T follicular helper cell (primary cell): ENCODE measurements around the gene SDC1.
"Not testable (repeated sequence)": the region's sequence is repeated elsewhere in the genome, so short reads cannot be mapped to it uniquely, and the experiment has no call there.

Source experiments
- DNase-seq: peaks from one replicate; pipeline ENCODE4 v3.0.0-alpha.2; 2020; ENCODE audit warnings: low read depth
- total RNA-seq, 2 experiments: gene quantifications; one replicate each; lab custom pipeline; 2026; lab: John Stamatoyannopoulos, UW

SDC1 gene, protein sequence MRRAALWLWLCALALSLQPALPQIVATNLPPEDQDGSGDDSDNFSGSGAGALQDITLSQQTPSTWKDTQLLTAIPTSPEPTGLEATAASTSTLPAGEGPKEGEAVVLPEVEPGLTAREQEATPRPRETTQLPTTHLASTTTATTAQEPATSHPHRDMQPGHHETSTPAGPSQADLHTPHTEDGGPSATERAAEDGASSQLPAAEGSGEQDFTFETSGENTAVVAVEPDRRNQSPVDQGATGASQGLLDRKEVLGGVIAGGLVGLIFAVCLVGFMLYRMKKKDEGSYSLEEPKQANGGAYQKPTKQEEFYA
- total RNA-seq = 0.04 to 0.06 reads per million in 2 experiments

DNA sequence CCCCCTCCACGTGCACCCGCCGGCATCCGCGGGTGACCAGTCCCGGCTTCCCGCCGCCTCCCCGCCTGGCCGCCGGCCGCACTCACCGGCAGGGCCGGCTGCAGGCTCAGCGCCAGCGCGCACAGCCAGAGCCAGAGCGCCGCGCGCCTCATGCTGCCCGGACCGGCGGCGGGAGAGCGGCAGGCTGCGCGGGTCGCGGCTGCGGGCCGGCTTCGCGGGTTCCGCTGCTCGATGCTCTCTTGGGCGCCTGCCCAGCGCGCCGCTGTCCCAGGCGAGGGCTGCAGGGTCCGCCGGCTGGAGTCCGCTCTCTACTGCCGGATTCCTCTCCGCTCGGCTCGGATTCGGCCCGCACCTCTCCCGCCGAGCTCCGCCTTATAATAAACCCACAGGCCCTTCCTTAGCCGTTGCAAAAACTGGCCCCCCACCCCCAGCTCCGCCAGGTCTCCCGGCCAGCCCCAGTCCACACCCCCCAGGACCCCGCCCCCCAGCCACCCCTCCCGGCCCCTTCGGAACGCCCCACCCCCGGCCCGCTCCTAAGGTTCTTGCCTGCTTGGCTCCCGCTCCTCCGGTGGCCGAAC, at the start of gene SDC1:
Gene SDC1 (minus strand): TSS at position 415 of the 578 bp plus-strand sequence. CDS start 263 bp downstream, at position 152.
- no peak for DNase-seq

DNA sequence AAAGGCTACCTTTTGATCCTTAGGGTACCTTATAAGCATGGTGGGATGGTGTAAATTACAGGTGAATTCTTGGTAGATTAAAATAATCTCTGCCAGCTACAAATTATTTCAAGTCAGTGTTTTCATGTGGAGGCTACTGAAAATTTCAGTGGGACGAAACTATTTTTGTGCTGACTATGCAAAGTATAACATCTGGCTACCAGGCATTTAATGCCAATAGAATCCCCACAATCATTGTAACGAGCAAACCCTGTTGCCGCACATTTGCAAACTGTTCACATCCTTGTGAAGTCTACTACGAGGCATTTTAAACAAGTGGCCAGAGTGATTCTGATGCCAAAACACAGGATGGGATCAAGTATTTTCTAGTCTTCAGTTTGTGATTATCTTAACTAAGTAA, 48.1 kb upstream of the SDC1 start:
- no peak for DNase-seq

DNA sequence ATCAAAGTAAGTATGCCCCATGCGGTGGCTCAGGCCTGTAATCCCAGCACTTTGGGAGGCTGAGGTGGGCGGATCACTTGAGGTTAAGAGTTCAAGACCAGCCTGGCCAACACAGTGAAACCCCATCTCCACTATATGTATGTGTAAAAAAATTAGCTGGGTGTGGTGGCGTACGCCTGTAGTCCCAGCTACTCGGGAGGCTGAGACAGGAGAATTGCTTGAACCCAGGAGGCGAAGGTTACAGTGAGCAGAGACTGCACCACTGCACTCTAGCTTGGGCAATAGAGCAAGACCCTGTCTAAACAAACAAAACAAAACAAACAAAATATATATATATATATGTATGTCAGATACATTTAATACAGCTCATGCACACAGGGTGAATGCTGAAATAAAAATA, 43.4 kb upstream of the SDC1 start:
- not testable (repeated sequence) for DNase-seq

DNA sequence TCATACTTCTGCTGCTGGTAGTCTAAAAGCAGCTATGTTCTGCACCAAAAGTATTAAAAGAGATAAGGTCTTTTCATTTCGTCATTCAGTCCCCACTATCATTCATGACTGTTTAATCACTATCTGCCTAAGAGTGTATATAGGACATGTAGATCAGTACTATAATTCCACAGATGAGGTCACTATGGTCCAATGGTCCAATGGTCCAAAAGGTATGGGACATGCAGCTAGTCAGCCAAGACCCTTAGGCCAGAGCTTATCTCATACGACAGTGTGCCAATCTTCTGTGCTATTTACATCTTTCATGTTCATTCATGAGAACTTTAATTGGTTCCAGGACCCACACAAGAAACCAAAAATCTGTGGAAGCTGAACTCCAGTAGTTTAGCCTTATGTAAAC, 42.6 kb upstream of the SDC1 start:
- no peak for DNase-seq

GRCh38 chr2:20264629-20265028, 39.7 kb upstream of the SDC1 start:
- DNase-seq = no peak

DNA sequence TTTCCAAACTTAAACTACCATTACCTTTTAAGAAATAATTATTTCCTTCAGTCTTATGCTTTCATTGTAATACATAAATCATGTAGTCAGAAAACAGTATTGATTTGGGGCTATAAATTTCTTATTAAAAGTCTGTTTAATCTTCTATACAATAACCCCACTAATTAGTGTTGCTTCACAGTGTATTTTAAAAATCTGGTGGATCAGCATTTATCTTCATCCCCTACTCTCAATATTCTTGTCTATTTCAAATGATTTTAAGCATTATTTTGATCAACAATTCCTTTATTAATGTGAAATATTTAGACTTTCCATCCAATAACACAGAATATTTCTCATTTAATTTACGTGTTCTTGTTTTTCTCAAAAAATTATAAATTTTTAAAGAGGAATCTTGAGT, 32.5 kb upstream of the SDC1 start:
- no peak for DNase-seq

DNA sequence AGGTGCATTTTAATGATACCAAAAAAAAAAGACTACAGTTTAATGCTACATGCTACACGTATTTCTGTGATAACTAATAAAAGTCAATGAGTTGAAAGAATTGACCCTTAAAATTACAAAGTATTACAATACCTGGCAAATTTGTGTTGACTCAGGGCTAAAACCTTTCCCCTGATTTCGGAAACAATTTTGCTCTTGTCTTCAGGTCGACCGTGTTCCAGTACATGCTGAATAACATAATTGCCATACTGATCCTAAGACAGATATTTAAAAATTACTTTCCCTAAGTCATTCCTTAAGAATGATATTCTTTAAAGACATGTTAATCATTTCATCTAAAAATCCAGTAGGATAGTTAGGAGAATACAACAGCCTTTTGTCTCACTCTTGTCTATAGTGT, 29.8 kb upstream of the SDC1 start:
- no peak for DNase-seq

- no peak for DNase-seq
These were observed 25.5 kb upstream of the SDC1 start for GRCh38 chr2:20250436-20250835.

DNA sequence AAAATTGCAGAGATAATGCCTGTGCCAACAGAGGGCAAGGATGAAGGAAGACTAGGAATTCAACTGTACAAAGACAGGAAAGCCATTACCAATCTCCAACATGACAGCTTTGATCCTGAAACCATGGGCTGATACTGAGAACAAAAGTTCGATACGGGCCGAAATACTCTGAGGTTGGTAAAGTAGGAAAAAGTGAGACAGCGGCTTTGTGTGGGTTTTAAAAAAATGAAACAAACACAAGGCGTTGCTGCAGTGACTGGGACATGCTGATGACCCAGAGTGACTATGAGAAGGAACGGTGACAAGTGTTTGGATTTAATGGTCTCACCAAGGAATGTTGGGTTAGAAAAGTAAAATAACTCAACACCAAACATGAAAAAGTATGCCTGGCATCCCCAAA, 24.2 kb upstream of the SDC1 start:
- no peak for DNase-seq

DNA sequence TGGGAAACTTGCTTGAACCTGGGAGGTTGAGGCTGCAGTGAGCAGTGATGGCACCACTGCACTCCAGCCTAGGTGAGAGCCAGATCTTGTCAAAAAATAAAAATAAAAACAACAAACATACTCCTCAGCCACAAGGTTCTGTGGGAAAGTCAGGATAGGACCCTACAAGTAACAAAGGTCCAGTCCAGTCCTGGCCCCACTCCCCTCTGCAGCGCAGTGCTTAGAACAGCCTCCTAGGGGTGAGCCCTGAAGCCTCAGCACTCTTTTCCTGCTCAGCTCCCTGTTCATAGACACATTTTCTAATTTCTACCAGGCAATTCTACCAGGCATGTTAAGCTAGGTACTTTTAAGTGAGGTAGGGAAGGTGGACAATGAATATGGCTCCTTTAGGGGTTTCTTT, 22.2 kb upstream of the SDC1 start:
- no peak for DNase-seq

GRCh38 chr2:20243637-20244036, 18.7 kb upstream of the SDC1 start:
- DNase-seq = not testable (repeated sequence)

GRCh38 chr2:20242727-20243377, 17.9 kb upstream of the SDC1 start:
- DNase-seq = no peak

- no peak for DNase-seq
These were observed 17.2 kb upstream of the SDC1 start for GRCh38 chr2:20241973-20242726.

DNA sequence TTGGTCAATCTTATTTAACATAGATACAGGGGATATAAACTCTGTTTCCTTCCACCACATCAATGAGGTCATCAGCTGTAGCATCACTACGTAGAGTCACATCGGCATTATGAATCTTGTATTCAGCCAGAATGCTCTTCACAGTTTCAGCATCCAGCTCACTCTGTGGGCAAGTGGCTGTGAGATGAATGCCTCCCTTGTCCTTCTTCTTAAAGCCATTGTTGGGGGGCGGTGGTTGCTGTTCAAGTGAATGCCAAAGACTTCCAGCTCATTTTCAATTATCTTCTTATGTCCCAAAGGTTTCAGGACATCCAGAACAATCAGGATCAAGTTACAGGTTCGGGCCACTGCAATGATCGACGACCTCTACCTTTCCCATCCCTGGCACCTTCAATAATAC, 15.4 kb upstream of the SDC1 start:
- DNase-seq = not testable (repeated sequence)

GRCh38 chr2:20236496-20236895, 11.6 kb upstream of the SDC1 start:
- no peak for DNase-seq

DNA sequence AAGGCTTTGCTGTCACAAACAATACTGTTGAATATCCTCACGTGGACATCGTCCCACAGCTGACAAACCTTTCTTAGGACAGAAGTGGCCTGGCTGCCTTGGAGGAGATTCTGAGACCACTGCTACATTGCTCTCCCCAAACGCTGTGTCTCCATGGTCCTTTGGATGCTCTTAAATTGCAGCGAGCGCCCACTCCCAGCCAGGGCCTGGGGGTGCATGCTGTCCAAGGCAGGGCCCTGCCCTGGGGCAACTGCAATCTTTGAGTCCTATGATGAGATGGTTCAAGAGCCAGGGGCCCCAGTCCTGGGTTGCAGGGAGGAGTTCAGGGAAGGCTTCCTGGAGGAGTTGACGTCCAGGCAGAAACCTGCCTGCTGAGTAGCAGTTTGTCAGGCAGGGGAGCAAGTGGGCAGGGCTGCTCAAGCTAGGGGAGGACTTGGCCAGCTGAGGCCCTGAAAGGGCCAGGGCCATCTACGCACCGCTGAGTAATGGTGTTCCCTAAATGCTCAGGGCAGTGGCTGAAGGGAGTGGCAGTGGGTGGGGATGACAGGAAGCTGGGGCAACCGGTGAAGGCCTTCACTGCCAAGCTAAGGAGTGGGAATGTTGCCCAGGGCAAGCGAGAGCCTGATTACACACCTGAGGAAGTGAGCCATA, 10.8 kb upstream of the SDC1 start:
- no peak for DNase-seq

- DNase-seq = not testable (repeated sequence)
These were observed 9.7 kb upstream of the SDC1 start for GRCh38 chr2:20234597-20234996.

DNA sequence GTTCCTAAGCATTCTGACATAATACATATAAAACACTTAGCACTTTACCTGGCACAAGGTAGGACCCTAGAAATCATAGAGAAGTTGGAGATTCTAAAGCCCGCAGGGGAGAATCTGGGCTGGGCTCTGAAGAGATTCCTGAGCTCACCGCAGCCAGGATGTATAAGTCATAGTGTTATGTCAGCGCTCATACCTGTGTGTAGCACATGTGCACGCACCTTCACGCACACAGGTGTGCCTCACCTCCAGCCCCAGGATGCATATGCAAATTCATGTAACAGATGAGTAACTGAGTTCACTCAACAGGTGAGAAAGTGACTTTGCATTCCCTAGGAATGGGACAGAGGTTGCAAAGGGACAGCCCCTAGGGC, 7.9 kb upstream of the SDC1 start:
- no peak for DNase-seq

GRCh38 chr2:20231598-20232026, 6.7 kb upstream of the SDC1 start:
- DNase-seq = no peak

- no peak for DNase-seq
These were observed 6.2 kb upstream of the SDC1 start for GRCh38 chr2:20231159-20231558.

DNA sequence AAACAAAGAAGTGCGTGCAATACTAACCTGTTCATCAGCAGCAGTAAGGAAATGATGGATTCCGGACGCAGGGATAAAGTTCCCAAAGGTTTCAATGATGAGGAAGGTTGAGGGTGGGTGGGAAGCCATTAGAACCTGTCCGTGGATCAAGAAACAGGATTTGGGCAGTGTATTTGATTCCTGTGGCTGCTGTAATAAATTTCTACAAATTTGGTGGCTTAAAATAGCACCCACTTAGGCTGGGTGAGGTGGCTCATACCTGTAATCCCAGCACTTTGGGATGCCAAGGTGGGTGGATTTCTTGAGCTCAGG, 5.1 kb upstream of the SDC1 start:
- DNase-seq = no peak
